ENCODE results near the gene TGM2.

TGM2 gene

DNA sequence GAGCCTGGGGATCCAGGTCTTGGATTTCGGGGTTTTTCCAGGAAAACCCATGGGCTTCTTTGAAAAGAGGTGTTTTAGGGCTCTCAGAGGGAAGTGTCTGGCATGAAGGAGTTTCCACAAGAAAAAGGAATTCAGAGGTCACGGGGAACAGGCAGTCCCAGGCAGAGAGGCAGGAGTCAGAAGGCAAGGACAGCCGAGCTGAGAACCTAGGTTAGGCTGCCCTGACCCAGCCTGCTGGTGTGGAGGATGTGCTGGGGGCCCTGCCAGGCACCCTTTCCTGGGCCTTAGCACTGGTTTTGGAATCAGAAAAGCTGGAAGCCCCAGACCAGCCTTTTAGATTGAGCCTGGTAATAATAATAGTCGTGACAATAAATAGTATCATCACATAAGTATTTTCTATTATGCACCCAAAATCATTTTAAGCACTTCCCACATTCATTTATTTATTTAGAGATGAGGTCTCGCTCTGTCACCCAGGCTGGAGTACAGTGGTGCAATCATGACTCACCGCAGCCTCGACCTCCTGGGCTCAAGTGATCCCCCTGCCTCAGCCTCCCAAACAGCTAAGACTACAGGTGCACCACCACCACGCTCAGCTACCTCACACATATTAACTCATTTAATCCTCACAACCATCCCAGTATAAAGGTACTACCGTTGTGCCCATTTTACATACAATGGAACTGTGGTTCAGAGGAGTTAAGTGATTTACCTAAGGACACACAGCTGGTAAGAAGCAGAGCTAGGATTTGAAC is 19.9 kb downstream of the TGM2 start:
- DNase-seq (ENCODE audit: low read depth, low spot score), result no peak

DNA sequence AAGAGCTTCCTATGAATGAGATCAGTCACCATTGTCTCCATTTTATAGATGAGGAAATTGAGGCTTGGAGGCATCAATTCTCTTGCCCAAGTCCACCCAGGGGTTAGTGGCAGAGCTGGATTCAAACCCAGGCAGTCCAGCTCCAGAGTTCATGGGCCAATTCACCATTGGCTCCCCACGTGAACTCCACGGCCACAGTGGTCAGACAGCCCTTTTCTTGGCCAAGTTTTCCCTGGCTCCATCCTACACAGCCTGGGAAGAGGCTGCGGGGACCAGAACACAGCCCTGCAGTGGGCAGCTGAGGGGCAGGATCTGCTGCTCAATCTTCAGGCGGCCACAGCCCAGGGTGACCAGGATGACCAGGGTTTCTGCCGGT is 20.5 kb downstream of the TGM2 start:
- DNase-seq (ENCODE audit: low read depth, low spot score), result no peak

DNA sequence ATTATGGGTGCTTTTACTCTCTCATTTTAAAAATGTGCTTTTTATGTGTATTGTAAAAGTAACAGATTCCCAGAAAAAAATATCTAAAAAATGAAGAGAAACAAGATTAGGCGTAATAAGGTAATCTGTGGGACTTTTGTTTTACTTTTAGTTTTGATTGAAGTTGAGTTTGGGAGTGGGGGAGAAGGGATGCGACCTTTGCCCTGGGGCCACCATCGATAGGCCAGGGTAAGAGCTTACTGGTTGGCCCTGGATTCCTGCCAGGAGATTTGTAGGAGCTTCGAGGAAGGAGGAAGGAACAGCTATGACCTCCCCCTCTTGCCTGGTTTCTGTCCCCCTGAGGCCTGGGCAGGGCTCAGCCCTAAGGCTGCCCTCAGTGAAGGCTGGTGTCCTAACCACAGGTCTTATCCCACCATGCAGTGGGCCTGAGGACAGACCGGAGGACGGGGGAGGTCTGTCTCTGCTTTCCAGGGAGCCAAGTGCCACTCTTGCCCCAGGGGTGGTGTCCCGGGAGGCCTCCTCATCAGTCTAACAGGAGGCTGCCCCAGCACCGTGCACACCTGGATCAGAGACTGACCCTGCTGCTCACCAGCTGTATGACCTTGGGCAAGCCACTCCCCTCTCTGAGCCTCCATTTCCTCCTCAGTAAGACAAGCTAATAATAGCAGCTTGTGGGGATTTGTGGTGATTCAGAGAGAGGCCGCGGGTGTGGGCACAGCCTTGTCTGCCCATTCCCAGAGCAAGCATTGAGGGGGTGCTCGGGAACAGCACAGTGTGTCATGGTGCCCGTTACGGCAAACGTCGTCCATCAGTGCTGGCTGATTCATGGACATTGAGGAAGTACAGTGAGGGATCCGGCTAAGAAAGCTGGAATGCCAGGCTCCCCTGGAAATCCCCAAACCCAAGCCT is 21.2 kb downstream of the TGM2 start:
- no peak for DNase-seq (ENCODE audit: low read depth, low spot score)

DNA sequence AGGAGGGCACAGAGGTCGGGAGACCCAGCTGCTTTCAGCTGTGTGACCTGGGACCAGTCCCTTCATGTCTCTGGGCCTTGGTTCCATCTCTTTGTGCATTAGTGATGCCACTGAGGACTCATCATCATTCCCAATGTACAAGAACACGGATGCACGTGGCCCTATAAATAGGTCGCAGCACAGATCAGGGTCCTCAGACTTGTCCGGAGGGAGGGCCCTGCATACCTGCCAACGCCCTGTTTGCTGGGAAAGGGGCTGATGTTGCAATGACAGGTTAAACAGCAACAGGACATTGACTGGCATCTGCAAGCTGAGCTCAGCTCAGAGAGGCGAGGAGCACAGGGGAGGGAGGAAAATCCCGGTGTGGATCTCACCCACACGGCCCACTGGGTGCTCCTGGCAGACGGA is 21.8 kb downstream of the TGM2 start:
- no peak for DNase-seq (ENCODE audit: low read depth, low spot score)

DNA sequence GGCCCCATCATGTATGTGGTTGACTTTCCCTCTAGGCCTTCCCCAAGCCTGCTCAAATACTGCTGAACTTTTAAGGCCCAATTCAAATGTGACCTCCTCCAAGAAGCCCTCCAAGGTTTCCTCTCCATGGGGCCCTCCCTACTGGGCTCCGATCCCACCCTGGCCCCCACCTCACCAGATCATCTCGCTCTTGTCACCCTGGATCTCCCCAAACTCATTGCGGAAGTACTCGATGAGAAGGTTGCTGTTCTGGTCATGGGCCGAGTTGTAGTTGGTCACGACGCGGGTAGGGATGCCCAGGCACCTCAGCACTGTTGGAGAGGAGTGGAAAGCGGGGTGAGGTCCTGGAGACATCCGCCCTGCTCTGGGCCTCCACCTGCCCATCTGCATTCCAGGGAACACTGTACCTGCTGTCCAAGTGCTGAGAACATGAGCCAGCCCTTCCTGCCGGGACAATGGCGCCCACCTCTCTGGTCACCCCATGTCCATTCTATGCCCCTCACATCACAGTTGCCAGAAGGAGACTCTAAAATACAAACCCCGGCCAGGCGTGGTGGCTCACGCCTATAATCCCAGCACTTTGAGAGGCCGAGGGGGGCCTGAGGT is 23.1 kb downstream of the TGM2 start:
- no peak for DNase-seq (ENCODE audit: low read depth, low spot score)

DNA sequence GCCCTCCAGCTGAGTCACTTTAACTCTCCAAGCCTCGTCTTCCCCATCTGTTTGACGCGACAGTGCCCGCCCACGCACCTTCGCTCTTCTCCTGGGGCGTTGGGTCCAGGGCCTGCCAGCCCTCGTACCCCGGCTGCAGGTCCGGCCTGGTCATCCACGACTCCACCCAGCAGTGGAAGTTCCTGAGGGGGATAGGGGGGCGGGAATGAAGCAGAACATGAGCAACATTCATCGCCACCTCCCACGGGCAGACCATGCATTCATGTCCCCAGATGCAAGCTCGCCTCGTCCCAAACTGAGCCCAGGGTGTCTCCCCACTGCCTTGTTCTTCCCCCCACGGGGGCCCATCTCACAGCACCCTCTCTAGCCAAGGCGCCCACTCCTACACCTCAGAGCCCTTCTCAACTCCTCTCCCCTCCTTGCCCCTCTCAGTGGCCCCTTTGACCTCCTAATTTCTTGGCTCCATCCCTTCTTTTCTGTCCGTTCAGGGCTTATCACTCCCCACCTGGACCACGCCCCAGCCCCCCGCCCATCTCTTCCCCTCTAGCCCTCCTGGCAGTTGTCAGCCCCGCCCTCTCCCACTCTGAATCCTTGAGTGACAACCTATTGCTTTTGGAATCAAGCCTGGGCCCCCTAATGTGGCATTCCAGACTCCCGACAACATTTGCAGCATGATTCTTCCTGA is 23.7 kb downstream of the TGM2 start:
- no peak for DNase-seq (ENCODE audit: low read depth, low spot score)

DNA sequence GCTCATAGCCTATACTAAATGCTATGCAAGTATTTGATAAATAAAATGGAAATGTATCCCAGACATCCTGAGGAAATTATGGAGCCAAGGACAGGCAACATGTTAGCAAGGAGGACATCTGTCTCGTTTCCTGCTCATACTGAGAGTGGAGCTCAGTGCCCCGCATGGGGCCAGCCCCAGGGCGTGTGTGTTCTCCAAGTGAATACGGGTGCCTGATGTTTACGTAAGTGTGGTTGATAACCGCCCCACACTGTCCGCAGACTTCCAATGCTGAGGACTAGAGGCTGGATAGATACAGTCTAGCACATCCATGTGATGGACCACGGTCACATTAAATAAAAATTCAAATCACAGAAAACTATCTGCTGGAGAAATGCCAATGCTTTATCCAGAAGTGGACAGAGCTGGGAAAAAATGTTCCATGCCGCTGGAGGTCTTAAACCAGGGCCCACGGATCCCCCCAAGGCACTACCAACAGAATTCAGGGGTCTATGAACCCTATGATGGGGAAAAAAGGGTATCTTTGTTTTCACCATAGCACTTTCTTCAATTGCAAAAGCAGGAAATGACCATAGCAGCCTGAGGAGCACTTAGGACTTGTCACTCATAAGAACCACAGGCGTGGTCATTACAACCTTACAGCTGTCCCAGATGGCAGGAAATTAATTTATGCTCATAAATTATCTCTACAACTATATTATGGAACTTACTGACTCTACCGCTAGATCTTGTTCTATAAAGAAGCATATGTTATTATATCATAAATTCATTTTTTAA is 24.9 kb downstream of the TGM2 start:
- no peak for DNase-seq (ENCODE audit: low read depth, low spot score)

DNA sequence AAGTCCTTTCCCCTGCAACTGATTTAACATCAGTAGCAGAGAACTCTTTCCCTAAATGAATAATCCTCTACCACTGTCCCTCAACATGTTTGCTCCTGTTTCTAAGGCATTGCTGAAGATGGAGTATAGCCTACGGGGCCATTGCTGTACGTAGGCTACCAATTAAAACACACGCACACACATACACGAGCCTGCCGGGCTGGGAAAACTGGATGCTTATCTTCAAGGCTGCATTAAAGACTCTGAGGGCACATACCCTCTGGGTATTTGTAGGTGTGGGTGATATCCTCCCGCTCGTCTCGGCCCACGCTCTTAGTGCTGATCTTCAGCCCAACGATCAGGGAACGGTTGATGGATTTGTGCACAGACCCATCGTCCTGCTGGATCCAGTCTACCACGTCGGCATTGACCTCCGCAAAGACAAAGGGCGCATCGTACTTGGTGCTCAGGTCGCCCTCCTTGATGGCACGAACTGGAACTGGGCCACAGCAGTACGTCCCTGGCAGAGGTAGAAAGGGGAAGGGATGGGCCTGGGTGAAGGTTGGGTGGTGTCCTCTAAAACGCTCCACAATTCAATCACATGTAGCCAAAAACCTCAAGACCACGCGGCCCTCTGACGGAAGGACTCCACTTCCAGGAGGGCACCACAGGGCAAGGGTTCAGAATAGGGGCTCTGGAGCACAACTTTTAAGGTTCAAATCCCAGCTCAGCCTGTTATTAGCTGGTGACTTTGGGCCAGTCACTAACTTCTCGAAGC is 25.7 kb downstream of the TGM2 start:
- DNase-seq (ENCODE audit: low read depth, low spot score), result no peak

DNA sequence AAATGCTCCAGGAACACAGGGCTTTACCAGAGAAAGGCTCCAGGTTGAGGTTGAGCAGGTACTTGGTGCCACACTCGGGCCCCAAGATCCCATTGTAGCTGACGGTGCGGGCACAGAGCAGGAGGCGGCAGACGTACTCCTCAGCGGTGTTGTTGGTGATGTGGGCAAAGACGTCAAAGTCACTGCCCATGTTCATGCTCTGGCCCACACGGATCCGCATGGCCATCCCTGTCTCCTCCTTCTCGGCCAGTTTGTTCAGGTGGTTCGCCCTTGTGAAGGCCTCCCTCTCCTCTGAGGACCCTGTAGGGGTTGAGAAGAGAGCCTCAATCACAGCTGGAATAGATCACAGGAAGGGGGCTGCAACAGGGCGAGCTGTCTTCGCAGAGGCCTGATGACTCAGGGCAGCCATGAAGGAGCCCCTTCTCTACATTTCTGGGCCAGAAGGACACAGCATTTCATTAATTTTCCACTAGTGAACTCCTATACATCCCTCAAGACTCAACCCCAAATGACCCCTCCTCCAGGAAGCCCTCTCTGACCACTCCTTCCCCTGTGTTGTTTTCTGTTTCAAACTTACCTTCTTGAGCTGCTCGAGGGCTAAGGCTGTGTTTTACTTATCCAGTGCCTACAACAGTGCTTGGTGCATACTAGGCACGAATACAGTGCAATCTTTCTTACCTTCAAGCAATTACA is 26.8 kb downstream of the TGM2 start:
- DNase-seq (ENCODE audit: low read depth, low spot score), result no peak

DNA sequence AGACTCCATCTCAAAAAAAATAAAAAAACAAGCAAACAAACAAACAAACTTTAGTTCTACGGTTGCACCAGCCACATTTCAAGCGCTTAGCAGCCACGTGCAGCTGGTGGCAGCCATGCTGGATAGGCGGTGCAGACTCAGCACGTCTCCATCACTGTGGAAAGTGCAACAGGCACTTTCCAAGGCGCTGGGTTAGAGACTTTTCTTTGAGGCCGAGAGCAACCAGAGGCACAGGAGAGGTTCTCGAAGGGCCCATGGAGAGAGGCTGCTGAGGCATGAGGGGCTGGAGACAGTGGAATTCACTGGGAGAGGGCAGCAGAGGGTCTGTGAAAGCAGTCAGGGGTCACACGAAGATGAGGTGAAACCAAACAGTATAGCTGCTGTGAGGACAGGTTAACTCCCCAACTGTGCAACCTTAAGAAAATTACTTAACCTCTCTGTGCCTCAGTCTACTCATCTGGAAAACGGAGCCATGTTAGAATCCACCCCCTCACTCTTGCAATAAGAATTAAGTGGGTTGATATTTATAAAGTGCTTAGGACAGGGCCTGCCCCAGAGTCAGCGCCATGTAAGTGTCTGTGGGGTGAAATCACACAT is 27.5 kb downstream of the TGM2 start:
- no peak for DNase-seq (ENCODE audit: low read depth, low spot score)

DNA sequence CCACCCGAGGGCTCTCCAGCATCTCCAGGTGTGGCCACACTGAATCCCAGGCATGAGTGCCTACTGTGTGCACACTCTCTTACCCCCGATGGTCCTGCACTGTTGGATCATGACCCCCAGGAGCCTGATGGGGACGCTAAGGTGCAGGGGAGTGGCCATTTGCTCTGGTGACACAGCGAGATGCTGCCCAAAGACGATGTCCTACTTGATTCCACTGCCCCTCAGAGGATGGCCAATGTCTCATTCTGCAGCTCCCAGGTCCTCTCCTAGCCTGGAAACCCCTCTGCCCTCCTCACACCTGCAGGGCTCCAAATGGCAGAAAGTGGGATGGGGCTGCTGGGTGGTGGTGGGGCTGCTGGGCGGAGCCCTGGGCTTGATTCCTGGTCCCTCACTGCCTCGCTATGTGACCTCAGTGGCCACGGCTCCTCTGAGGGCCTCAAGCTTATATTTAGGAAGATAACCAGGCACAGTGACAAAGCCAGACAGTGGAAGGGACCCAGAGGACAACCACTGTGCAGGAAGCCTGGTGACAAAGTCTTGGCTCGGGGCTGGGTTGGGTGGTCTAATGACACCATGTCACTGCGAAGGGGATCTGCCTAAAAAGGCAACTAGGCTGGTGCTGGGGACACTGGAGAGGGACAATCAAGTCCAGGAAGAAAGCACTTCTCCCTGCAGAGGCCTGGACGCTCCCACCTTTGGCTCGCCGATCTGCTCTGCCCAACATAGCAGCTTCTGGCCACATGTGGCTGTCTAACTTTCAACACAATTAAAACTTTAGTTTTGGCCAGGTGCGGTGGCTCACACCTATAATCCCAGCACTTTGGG is 28.4 kb downstream of the TGM2 start:
- DNase-seq (ENCODE audit: low read depth, low spot score), result no peak

DNA sequence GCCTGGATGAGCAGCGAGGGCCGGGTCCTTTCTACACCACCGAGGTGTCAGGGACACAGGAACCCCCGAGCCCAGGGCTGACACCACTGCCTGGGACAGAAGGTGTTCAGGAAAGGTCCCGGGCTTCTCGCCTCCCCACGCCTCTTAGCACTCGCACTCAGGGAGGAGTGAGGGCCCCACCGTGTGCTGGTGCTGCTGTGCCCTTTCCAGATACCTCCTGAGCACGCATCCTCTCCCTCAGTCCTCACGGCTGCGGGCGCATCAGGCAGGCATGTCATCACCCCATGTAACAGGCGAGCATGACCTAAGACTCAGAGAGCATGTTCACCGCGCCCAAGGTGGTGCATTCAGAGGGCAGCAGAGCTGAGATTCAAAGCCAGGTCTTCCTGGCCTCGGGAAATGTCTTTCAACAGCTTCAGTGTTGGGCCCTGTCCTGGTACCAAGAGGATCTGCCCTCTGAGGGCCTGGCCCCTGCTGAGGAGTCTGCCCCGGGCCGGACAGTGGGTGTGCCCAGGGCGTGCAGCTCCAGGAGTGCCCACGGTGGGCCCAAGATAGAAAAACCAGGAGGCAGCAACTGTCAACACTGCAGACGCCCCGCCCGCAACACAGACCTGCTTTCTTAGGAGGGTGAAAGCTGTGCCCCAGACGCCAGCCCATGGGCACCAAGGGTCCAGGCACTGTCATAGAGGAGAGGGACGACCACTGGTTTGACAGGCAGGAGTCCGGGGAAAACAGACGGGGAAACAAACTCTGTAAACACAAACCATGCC is 29.2 kb downstream of the TGM2 start:
- no peak for DNase-seq (ENCODE audit: low read depth, low spot score)

DNA sequence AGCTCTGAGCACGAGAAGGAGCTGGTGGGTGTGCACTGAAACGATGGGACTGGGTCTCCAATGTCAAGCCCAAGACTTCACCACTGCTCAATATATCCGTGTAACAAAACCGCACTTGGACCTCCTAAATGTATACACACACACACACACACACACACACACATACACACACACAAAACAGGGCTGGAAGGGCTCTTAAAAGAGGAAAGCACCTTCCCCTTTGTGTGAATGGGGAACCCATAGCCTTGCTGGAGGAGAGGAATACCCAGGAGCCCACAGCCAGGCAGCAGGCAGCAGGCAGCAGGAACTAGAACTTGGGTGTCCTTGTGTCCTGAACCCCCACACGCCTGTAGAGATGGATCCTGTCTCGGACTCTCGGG is 29.8 kb downstream of the TGM2 start:
- DNase-seq (ENCODE audit: low read depth, low spot score), result no peak

DNA sequence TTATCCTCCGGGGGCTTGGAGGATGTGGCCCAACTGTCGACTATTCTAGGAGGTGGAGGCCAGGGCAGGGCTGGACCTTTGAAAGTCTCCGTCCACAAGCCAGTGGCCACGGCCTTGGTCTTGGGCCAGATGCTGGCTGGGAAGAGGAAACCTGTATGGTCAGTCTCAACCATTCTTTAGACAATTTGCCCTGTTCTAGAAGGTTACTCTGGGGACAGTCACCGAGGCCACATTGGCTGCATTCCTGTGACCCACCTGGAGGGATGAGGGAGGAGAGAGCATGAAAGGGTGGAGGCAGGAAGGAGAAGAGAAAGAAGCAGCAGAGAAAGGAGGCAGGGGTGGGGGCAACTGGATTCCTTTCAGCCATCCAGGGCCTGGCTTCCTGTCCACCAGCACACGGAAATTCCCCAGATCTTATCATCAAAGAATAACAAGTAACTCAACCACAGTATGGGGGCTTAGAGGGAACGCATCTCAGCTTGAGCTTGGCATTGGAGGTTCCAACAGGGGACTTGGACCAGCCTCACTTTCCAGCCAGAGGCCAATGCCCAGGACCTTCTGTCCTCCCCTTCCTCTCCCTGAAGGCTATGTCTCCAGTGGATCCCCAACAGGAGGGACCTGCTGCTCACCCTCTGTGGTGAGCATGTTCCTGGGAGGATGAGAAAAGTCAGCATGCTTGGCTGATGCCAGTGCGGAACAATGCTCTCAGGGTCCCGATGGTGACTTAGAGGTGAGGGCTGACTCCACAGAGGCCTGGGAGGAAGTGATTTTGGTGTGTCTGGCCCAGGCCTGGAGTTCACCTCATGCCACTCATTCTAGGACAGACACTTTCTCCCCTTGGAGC is 30.4 kb downstream of the TGM2 start:
- DNase-seq (ENCODE audit: low read depth, low spot score), result no peak

DNA sequence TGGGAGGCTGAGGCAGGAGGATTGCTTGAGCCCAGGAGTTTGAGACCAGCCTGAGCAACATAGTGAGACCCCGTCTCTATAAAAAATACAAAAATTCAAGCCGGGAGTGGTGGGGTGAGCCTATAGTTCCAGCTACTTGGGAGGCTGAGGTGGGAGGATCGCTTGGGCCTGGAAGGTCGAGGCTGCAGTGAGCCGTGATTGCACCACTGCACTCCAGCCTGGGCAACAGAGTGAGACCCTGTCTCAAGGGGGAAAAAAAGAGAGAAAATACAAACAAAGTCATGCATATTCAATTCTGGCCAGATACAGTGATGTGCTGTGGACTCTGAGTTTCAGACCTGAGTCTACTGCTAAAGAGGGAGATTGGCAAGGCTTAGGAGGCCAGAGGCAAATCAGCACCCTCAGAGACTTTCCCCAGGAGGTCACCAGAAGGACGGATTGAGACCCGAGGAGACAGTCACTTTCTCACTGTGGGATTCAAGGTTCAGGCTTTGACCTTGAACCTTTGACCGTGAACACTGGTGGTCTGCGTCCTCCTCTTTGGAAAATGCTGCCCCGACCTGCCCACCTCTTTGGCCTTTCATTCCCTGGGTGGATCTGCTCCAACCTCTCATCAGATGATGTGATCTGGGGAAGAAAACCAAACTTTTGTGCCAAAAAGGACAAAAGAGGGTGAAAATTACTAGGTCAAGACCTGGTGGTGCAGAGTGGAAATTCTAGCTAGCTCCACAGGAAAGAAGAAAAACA is 31.2 kb downstream of the TGM2 start:
- no peak for DNase-seq (ENCODE audit: low read depth, low spot score)

DNA sequence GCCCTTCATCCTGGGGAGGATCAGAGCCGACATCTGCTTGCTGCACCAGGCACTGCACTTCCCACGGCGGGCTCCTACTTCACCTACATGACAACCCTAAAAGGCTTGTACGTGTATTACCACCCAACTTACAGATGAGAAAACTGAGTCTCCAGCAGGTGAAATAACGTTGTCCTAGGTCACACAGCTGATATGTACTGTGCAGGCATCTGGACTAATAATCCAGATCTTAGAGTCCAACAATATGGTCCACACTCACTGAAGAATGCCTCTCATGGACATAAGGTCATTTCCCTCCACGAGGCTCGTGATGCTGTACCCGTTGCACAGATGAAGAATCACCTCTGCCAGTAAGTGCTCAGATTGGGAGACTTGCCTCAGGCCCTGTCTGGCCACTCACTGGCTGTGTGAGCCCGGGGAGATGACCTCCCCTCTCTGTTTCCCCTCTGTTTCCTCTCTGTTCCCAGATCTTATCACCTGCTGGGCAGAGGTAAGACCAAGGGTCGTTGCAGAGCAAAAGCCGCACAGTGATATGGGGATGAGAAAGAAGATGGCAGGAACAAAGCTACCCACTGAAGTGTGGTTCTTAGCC is 32.1 kb downstream of the TGM2 start:
- no peak for DNase-seq (ENCODE audit: low read depth, low spot score)
